Body of pancreas (tissue), 4 donors: ENCODE data around the gene ZNF536.

Source experiments
- CTCF ChIP-seq, 7 experiments: fragments of 450-650 bp in 4 of 7; fragments of 200-600 bp in 3 of 7; sonication (generic) in 3 of 7; IDR thresholded peaks; one replicate each; pipeline ENCODE4 v1.5.1; 2016 to 2019; ENCODE audit warnings: antibody characterized with exemption in 7 of 7
- POLR2A ChIP-seq, 3 donors: fragments of 450-650 bp; IDR thresholded peaks; one replicate each; pipeline ENCODE4 v1.6.1; 2016; ENCODE audit warnings: antibody characterized with exemption in 3 of 3, mild to moderate bottlenecking in 2 of 3

- no peak for TF ChIP-seq CTCF (IDR thresholded peaks at IDR 0.05)
- no peak for TF ChIP-seq POLR2A (IDR thresholded peaks at IDR 0.05)
Observed at GRCh38 chr19:30570194-30570593, 198.0 kb downstream of the ZNF536 start.
